Measurements from ENCODE around the gene IL22.

Gene IL22

DNA sequence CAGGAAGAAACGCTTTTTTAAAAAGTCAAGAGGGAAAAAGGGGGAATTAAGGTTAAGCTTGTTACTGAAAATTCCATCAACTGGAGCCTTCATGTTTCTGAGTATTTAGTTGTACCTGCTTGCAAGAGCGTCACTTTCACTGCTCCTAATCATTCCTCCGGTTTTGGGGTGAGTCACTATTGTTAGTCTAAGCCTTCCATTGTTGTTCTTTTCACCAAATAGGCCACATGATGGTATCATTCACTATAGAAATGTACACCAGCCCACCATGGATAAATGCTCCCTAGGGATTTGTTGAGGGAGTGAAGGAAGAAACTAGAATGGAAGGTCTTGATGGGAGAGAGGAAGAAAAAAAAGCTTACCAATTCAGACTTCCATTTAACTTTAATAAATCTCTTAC, 3.0 kb downstream of the IL22 start:
- Histone ChIP-seq H3K9me3 (ENCODE audit: control insufficient read depth, insufficient read depth, low read depth, low read length) (no peaks in the 10 kb centered on the region), H3K36me3 (ENCODE audit: control insufficient read depth in 2 of 2, insufficient read depth in 1 of 2, low read length in 2 of 2) (no peaks in the 10 kb centered on the region), H3K27ac (ENCODE audit: extremely low read depth, low read depth, low read length) (no peak overlapping the region), H3K4me3 (ENCODE audit: low read depth, low read length) (no peak overlapping the region), H3K4me1 (ENCODE audit: control insufficient read depth, insufficient read depth, low read length) (peaks cover 3% of the 10 kb centered on the region; the same call in 1 of the 2 replicates)
- ChIA-PET CTCF (no interaction called here), POLR2A (no interaction called here)
- TF ChIP-seq ZNF114 (tag by site-specific recombination; IDR thresholded peaks at IDR 0.05): no peak
- TF ChIP-seq GLIS2 (tag by site-specific recombination; IDR thresholded peaks at IDR 0.05): no peak
- no peak for TF ChIP-seq ZNF184 (tag by site-specific recombination; IDR thresholded peaks at IDR 0.05)
- TF ChIP-seq ZNF776 (tag by site-specific recombination; IDR thresholded peaks at IDR 0.05; ENCODE audit: borderline replicate concordance): no peak
- no peak for TF ChIP-seq ZNF571 (tag by site-specific recombination; IDR thresholded peaks at IDR 0.05)
- TF ChIP-seq ZNF48 (tag by site-specific recombination; IDR thresholded peaks at IDR 0.05): no peak
- TF ChIP-seq FEZF1 (tag by site-specific recombination; IDR thresholded peaks at IDR 0.05): no peak
- TF ChIP-seq ZBTB44 (tag by site-specific recombination; IDR thresholded peaks at IDR 0.05): no peak
- TF ChIP-seq ZNF133 (tag by site-specific recombination; IDR thresholded peaks at IDR 0.05): no peak
- TF ChIP-seq INSM2 (tag by site-specific recombination; IDR thresholded peaks at IDR 0.05): no peak
- TF ChIP-seq ZNF37A (tag by site-specific recombination; IDR thresholded peaks at IDR 0.05): no peak
- TF ChIP-seq AEBP2 (tag by site-specific recombination; IDR thresholded peaks at IDR 0.05; ENCODE audit: borderline replicate concordance): no peak

GRCh38 chr12:68247785-68248184, 5.6 kb downstream of the IL22 start:
- peaks cover 3% of the 10 kb centered on the region; the same call in 1 of the 2 replicates for H3K4me1 ChIP-seq (ENCODE audit: control insufficient read depth, insufficient read depth, low read length)
- H3K36me3 ChIP-seq (ENCODE audit: control insufficient read depth in 2 of 2, insufficient read depth in 1 of 2, low read length in 2 of 2): no peaks in the 10 kb centered on the region
- CTCF ChIA-PET: no interaction called here
- no peak overlapping the region for H3K4me3 ChIP-seq (ENCODE audit: low read depth, low read length)
- POLR2A ChIA-PET: no interaction called here
- H3K9me3 ChIP-seq (ENCODE audit: control insufficient read depth, insufficient read depth, low read depth, low read length): no peaks in the 10 kb centered on the region
- no peak overlapping the region for H3K27ac ChIP-seq (ENCODE audit: extremely low read depth, low read depth, low read length)
- no peak for TF ChIP-seq ZNF629 (tag by site-specific recombination; IDR thresholded peaks at IDR 0.05)
- TF ChIP-seq ZNF391 (tag by site-specific recombination; IDR thresholded peaks at IDR 0.05; ENCODE audit: borderline replicate concordance, low read depth): no peak
- no peak for TF ChIP-seq ZNF175 (tag by site-specific recombination; IDR thresholded peaks at IDR 0.05)
- TF ChIP-seq ZBTB6 (tag by site-specific recombination; IDR thresholded peaks at IDR 0.05): no peak
- no peak for TF ChIP-seq ZNF830 (tag by site-specific recombination; IDR thresholded peaks at IDR 0.05; ENCODE audit: low read depth)
- TF ChIP-seq ZNF350 (tag by site-specific recombination; IDR thresholded peaks at IDR 0.05): no peak
- no peak for TF ChIP-seq ZNF341 (tag by site-specific recombination; IDR thresholded peaks at IDR 0.05; ENCODE audit: low read depth)
- no peak for TF ChIP-seq ZSCAN18 (tag by site-specific recombination; IDR thresholded peaks at IDR 0.05)
- TF ChIP-seq ZNF48 (tag by site-specific recombination; IDR thresholded peaks at IDR 0.05): no peak
- TF ChIP-seq ZNF311 (tag by site-specific recombination; IDR thresholded peaks at IDR 0.05; ENCODE audit: borderline replicate concordance): no peak
- no peak for TF ChIP-seq ZNF2 (tag by site-specific recombination; IDR thresholded peaks at IDR 0.05)
- TF ChIP-seq KLF7 (tag by site-specific recombination; IDR thresholded peaks at IDR 0.05; ENCODE audit: borderline replicate concordance): no peak
- no peak for TF ChIP-seq PRDM10 (tag by site-specific recombination; IDR thresholded peaks at IDR 0.05)
- TF ChIP-seq ZNF426 (tag by site-specific recombination; IDR thresholded peaks at IDR 0.05): no peak
- no peak for TF ChIP-seq ZNF777 (tag by site-specific recombination; IDR thresholded peaks at IDR 0.05; ENCODE audit: borderline replicate concordance)
